Measurements from ENCODE around the gene SNX9. TPM values are rescaled to one million over a fixed set of nuclear protein-coding genes. Genes with fewer than 3 reads are reported as not detected.

Gene SNX9
- 20.6 to 24.9 TPM (median 23.6 TPM) in 5 replicates for total RNA-seq (2022; extraction: Qiagen RNA extraction)

DNA sequence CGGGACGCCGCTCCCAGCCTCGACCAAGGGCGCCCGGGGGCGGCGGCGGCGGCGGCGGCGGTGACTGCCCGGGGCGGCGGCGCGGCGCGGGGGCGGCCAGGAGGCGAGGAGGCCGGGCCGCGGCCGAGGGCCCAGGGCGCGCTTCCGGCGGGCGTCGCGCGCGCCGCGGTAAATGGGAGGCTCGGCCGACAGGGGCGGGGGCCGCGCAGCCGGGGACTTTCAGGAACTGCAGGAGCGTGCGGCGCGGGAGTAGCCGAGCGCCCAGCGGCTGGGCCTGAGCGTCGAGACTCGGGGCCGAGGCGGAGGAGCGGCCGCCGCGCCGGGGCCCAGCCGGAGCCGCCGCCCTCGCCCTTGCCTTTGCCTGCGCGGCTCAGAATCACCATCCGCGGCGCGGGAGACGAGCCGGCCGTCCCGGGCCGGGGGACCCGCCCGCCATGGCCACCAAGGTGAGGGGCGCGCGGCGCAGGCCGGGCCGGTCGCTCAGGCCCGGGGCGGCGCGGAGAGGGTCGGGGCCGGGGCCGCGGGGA, at the start of gene SNX9:
SNX9 (plus strand) TSS at position 246 of the 527 bp plus-strand sequence; CDS start at position 435, 189 bp downstream.

DNA sequence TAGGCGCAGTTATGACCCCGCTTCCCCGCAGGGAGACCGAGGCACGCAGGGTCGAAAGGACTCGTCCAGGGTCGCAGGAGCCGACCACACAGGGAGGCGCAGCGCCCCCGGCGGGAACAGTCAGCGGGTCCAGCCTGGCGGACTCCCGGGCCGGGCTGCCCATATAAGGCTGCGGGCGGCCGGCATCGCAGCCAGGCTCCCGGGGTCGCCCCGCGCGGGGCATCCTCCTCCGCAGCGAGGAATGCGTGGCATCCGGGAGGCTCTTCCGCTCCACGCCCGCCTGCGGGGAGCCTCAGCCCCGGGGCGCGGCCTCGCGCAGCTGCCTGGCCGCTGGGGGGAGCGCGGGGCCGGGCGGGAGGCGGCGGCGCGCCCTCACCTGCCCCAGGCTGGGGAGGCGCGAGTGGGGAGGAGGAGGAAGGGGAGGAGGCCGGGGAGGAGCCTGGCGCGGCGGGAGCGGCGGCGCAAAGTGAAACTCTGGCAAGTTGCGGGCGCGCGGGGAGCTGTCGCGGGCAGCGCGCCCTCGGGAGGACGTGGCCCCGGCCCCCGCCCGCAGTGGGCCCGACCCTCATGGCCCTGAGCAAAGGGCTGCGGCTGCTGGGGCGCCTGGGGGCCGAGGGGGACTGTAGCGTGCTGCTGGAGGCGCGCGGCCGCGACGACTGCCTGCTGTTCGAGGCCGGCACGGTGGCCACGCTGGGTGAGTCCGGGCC, 158.5 kb downstream of the SNX9 start, which contains the start of gene SYNJ2:
SYNJ2 (plus strand) TSS at position 469 of the 707 bp plus-strand sequence; CDS start at position 568, 99 bp downstream.

Other genes with a start within 250 kb of the SNX9 start
- 39.6 to 51.4 TPM (median 46.2 TPM) in 5 replicates for gene SYNJ2, start 158.6 kb downstream of the SNX9 start, total RNA-seq (2022; extraction: Qiagen RNA extraction)